Stromal cell of bone marrow (primary cell): Measurements from ENCODE around the gene GGCX.
"Not testable (repeated sequence)": the region's sequence is repeated elsewhere in the genome, so short reads cannot be mapped to it uniquely, and the experiment has no call there.

ENCODE experiments used
- DNase-seq: peaks from one replicate; pipeline ENCODE4 v3.0.0-alpha.2; 2012; ENCODE audit warnings: low read depth

The GGCX gene

DNA sequence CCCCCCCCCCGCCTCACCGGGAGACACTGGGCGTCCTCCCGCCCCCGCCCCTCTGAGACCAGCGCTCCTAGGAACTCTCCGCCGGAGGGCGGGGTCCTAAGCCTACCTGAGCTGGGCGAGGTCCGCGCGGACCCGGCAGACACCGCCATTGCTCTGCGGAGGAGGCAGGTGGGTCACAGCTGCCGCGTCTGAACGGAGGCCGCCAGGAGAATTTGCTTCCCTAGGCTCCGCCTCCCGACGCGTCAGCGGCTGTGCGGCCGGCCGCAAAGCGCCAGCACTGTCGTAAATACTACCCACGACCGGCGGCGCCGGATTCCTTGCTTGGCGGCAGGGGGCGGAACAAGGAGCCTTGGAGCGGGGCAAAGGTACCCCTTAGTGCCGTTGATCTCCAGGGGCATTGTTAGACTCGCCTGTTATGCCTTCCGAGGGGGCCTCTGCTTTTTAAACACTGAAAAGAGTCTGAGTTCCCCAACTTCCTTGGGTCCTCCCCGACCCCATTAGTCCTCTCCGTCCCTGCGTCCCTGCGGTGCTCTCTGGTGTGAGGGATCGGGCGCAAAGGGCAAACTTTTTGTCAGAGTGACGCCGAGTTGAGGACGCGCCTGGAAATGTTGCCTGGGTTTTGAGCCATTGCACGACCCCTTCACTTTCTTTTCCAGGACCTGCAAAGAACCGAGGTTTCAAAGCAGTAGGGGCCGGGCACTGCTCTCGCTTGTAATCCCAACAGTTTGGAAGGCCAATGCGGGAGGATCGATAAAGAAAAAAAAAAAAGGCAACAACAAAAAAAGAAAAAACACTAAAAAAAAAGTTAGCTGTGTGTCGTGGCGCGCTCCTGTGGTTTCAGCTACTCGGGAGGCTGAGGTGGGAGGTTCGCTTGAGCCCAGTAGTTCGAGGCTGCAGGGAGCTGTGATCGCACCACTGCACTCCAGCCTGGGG lies at the start of gene GGCX:
Gene GGCX, minus strand, starts transcription at position 214 of the 933 bp plus-strand sequence. Its CDS starts 65 bp downstream, at position 149.
- DNase-seq: peak; percentile 88

DNA sequence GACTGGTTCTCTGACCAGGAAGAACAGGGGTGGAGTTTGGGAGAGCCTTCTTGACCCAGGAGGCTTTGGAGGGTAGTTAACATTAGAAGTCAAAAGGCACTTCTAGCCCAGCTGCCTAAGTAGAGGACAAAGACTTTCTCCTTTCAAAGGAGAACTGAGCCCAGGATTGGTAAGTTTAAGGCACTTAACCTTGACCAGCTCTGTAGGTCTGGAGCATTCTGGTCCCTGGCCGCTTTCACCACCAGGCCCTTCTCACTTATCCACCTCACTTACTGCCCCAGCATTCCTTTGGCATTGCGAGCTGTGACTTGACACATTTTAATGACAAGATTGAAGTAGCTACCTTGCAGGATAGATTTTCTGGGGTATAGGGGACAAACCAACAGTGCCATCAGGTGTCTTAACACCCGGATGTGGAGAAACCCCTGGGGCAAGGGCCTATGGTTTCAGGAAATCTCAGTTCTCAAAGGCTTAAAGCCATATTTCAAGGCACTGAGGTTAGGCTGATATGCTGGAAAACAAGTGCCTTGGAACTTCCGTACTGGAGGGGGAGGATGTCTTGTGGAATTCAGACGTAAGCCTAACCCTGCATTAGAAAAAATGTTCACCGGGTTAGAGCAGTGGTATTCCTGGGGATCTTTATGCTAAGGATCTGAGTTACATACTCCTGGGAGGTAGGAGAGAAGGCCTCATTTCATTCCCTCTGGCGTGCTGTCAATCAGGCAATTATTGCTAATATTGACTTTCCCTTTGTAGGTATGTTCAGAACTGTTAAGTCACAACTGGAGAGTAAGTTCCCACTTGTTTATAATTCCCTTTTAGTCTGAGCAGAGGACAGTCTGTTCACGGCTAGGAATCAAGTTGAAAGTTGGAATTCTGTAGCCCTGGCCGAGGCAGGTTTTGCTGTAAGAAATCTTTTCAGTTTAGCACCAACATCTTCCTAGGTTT lies 46.2 kb upstream of the GGCX start:
- no peak for DNase-seq

DNA sequence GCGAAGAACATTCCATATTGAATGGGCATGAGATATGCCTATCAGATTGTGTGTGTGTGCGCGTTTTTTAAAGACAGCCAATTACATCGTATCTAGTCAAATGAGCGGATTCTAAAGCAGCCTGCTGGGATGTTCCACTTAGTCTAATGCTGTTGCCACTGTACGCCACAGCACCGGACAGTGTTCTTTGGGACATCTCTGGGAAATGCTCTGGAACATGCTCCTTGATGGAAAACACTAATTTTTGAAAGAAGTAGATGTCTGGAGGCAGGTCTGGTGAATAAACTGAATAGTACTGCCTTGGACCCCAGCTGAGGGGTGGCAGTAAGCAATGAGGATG lies 44.8 kb upstream of the GGCX start:
- DNase-seq: no peak

DNA sequence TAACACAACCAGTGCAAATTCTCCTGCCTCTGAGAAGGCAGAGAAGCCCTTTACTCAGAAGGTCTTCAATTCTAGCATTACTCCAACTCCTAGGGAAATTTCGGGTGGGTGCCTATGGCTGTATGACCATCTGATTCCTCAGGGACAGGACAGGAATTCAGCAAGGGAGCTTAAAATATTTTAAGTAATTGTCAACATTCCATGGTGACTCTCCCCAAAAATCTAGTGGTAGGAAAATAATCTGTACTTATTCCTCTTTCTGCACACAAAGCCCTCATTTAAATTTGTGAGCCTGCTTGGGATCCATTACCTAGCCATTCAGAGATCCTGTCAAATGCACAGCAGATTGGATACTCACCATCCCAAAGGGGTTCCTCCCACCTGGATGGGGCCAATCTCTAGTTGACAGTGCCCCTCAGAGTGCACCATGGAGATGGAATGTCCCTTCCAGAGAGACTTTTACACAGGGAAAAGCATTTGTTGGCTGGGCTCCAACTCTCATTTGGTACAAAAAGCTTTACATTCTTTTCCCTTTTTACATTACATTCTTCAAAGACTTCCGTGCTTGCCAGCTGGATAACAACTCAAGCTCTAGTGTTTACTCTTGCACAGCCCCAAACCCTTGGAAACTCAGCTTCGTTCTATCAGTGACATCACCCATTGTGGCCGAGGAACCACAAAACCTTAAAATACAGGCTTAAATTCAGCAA lies 44.3 kb upstream of the GGCX start:
- DNase-seq: peak; percentile 51

DNA sequence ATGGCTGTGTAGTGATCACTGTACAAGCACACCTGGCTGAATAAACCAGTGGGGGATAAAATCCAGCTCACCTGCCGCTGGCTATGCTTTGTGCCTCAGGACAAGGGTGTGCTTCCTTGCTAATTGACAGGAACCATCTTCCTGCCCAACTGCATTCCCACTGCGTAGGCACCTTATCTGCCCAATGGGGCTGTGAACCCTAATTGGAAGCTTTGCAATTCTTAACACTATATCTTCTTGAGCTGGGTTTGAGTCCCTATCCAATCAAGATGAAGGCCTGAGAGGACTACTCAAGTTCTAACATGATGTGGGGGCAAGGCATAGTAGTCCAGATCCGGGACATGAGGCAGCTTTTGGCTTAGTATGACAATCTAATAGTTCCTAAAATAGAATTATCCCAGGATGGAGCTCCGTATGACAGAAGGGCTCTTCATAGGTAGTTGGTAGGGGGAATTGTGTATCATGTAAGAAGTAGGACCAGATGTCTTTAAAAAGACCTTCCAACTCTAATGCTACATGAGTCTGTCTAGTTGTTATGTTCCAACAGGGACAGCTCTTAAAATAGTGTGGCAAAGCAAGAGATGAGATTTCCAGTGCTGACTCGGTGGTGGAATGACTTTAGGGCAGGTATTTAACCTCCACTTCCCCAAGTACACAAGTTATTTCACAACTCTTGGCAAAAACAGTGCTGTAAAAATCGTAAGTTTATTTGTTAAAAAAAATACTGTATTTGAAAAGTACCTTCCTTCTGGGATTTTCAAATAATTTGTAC lies 43.5 kb upstream of the GGCX start:
- DNase-seq: no peak

DNA sequence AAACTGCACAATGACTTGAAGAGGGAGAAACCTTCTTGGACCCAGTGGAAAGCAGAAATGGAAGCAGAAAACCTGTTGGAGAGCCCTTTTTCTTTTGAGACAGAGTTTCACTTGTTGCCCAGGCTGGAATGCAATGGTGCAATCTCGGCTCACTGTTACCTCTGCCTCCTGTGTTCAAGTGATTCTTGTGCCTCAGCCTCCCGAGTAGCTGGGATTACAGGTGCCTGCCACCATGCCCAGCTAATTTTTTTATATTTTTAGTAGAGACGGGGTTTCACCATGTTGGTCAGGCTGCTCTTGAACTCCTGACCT lies 42.8 kb upstream of the GGCX start:
- not testable (repeated sequence) for DNase-seq

DNA sequence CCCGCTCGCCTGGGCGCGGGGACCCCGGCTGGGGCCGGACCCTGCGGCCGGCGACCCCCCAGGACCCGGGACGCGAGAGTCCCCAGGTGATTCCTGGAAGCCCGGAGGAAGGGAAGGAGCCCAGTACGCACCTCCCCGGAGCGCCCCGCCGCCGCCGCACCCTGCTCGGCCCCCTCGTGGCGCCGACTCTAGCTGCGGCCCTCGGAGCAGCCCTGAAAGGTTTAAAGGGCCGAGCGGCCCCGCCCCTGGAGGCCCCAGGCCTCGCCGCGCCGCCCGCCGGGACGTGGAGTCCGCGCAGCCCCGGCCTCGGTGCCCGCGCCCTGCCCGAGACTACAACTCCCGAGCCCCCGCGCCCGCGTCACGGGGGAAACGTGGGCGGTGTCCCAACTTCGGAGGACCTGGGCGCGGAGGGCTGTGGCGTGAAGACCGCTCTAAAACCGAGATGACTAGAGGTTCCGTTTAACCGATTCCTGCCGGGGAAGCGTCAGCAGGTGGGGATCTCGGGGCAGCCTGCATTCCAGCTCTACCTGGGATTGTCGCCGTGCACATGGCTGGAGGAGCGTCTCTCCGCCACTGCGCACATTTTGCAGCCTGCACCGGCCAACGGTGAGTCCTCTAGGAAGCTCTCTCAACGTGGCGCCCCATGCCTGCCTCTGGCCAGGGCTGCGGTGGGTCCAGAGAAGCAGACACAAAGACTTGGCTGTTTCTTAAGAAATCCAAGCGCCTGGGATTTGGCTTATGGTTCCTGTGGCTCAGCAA lies 41.4 kb upstream of the GGCX start, which contains the start of gene TMEM150A:
Gene TMEM150A, minus strand, starts transcription at position 223 of the 759 bp plus-strand sequence. CDS start 750 bp downstream, outside the sequence.
- peak; percentile 90 for DNase-seq

DNA sequence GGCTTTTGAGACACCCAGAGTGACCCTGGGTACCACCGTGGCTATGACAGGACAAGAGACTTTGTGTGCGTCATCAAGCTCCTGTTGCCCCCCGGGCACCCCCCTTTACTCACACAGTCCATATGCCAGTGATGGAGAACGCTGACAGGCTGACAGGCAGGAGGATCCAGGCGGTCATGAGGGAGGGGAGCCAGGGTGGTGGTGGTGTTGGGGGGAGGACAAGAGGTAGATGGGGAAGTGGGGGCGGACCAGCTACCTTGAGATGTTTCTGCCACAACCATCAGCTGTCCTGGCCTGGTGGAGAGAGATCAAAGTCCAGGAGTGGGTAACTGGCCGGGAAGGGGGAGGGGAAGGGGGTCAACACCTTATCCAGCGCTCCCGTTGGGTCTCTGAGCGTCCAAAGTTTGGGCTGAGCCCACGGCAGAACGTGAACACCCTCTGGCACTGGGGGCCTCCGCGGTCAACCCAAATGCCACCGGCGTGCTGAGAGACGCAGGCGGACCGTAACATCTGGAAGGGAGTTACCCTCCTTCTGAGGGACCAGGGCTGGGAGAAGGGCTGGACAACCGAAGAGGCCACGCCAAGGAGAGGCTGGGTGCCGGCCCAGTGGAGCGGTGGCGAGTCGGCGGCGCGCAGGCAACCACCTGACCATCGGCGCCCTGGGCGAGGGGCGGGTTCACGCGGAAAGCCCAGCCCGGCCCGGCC lies 40.6 kb upstream of the GGCX start:
- no peak for DNase-seq

DNA sequence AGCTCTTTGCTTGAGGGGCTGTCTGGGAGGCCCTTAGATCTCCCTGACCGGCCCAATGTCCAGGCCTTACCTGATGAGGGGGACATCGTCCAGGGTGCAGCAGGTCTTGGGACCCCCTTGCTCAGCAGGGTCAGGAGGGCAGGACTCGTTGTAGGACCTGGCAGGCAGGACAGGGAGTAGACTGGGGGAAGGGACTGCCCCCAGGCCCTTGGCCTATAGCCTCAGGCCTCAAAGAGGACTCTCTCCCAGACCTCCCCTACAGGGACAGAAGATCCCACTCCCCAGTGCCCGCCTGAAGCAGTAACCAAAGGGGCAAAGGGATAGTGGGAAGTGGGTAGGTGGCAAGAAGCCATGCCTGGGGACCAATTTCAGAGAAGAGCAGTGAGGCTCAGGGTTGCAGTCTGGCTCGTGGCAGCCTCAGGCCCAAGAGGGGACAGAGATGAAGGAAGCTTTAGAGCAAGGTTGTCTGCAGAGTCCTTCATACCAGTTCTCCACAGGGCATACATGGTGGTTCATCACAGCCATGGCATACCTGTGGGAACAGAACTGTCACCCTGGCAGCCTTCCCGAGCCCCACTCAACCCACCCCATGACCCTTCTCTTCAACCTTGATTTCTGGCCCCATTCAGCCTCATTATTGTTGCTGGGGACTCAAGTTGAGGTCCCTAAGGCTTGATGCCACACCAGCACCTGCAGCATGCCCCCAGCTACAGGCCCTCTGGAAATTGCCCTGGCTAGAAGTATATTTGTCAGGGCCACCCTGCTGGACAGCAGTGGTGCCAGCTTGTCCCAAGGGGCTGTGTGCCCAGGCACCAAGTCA lies 39.9 kb upstream of the GGCX start:
- DNase-seq: no peak

DNA sequence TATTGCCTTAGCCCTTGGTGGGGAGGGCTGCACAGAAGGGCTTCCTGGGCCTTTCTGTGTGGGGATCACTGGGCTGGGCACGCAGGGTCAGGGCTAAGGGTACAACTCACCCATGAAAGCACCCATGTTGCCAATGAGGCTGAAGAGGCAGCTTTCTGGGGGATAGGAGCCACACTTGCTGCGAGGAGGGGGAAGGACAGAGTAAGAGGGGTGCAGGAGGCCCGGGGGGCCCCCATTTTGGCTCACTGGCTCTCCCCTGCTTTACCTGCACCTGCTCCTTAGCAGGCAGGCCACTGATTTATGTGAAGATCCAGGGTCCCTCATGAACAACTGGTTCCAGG lies 38.9 kb upstream of the GGCX start:
- no peak for DNase-seq

DNA sequence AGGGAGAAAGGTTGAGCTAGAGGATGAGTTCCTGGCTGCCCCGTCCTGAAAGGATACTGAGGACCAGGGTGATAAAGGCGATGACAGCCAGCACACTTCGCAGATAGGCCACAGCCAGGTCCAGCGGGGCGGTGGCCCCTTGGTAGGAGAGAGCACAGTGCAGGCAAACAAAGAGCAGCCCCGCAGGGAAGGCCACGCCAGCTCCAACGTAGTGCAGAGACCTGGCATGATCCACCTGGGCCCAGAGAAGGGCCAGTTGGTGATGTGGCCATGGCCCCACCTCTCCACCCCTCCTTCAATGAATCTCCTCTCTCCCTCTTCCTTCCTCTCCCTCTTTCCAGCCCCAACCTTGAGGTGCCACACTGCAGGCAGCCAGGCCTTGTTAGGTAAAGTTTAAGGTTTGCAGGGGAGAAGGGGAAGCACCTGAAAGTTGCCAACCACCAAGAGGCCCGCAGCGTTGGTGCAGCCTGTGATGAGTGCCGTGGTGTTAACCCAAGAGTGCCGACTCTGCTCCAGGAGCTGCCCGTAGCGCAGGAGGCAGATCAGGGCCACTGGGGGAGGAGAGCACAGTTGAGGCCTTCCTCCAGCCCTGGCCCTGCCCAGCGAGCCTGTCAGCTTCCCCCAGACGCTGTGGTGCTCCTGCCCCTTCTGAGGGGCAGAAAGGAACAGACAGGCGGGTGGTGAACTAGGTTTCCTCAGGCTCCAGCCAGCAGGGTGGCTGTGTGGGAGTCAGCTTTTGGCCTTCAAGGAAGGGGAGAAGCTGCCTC lies 38.4 kb upstream of the GGCX start:
- no peak for DNase-seq

DNA sequence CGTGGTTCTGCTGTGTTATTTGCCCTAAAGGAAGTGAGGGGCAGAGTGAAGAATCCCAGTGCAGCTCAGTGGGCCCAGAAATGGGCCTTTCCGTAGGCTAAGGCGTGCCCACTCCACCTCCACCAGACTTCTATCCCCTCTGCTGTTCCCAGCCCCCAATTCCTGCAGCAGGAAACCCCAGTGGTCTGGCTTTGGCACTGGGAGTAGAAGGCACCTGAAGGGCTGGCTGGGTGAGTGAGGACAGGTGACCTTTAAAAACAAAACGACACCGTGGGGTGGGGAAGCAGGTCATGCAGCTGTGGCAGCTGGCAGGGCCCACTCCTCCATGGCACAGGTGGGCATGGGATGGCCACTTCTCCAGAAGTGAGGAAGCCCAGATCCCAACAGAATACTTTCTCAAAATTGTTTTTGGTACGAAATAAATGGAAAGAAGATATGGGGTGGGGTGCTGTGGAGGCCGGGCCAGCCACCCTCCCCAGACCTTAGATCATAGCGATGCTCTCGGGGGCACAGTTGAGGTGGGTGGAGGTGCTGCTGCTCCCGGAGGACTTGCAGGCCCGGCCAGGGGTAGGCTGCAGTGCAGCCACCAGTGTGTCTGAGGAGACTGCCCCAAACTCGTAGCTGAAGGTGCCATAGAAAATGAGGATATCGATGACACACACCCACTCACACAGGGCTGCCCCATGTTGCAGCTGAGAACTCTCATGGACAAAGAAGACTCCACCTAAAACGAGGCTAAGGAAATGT lies 37.5 kb upstream of the GGCX start:
- DNase-seq: no peak

DNA sequence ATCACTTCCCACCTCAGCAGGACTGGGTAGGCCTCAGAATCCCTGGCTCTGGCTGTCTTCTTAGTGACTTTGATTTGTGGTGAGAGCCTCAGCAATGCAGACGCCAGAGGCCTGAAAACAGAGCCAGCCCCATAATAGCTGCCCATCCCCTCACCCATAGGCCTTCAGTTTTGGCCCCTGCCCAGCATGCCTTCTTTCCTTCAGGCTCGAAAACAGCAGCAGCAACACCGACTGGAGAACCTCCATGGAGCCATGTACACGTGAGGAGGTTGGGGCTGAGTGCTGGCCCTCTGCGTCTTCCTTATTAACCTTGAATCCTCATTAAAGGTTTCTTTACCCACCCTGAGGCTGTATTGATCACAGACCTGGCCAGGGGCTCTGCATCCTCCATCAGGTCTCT lies 35.9 kb upstream of the GGCX start:
- DNase-seq: no peak

DNA sequence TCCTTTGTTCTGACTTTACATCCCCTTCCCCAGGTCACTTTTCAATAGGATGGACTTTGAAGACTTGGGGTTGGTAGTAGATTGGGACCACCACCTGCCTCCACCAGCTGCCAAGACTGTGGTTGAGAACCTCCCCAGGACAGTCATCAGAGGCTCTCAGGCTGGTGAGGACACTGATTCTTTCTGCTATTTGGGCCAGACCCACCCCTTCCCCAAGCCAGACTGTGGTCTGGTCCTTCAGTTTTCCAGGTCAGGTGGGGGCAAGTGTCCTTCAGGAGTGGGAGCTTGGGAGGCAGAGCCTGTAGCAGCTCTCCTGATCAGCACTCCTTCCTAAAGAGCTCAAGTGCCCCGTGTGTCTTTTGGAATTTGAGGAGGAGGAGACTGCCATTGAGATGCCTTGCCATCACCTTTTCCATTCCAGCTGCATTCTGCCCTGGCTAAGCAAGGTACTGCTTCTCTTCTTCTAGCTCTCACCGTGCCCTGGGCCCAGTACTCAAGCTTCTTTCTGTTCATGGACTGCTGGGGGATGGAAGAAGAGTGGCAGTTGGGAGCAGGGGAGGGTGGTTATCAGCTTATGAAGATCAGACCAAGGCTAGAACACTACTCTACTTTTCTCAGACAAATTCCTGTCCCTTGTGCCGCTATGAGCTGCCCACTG lies 35.3 kb upstream of the GGCX start:
- no peak for DNase-seq

DNA sequence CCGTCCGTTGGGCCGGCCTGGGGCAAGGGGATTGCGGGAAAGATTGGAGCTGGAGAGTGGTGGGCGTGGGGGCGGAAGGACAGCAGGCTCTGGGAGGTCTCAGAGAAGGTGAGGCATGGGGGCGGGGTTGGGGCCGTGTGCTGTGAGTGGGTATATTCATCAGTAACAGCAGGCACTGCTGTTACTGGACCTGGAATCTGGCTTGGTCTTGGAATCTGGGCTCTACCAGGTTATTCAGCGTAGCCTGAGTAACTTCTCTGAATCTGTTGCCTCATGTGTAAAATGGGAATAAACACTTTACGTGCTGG lies 34.7 kb upstream of the GGCX start:
- DNase-seq: no peak

DNA sequence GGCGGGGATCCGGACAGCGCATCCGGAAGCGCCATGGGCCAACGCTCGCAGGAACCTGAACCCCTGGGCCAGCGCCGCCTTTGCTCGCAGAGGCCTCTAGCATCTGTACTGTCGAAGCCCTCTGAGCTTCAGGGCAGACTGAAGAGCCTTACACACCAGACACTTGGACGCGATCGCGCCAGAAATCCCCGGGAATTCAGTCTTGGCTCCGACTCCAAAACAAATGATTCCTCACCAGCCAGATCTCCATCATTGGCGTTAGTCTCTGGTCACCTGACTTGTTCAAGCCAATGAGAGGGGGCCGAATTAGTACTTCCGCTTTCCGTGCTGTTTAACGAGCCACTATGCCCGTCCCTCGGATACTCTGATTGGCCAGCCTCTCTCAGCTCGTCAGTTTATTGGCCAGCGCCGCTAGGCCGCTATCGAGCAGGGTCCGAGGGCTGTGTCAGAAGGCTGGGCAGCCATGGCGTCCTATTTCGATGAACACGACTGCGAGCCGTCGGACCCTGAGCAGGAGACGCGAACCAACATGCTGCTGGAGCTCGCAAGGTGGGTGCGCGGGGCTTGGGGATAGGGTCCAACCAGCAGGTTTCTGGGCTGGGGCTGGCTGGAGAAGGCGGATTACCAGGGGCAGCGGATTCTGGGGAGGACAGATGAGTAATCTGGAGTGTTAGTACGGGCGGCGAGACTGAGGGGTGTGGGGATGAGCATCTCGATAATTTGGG lies 34.2 kb upstream of the GGCX start, which contains the start of gene RNF181:
Gene RNF181, plus strand, starts transcription at position 445 of the 725 bp plus-strand sequence. Its CDS starts 19 bp downstream, at position 464.
- DNase-seq: peak; percentile 99
